ENCODE data around the gene PRCD.
"Not testable (repeated sequence)": the region's sequence is repeated elsewhere in the genome, so short reads cannot be mapped to it uniquely, and the experiment has no call there.

The PRCD gene

DNA sequence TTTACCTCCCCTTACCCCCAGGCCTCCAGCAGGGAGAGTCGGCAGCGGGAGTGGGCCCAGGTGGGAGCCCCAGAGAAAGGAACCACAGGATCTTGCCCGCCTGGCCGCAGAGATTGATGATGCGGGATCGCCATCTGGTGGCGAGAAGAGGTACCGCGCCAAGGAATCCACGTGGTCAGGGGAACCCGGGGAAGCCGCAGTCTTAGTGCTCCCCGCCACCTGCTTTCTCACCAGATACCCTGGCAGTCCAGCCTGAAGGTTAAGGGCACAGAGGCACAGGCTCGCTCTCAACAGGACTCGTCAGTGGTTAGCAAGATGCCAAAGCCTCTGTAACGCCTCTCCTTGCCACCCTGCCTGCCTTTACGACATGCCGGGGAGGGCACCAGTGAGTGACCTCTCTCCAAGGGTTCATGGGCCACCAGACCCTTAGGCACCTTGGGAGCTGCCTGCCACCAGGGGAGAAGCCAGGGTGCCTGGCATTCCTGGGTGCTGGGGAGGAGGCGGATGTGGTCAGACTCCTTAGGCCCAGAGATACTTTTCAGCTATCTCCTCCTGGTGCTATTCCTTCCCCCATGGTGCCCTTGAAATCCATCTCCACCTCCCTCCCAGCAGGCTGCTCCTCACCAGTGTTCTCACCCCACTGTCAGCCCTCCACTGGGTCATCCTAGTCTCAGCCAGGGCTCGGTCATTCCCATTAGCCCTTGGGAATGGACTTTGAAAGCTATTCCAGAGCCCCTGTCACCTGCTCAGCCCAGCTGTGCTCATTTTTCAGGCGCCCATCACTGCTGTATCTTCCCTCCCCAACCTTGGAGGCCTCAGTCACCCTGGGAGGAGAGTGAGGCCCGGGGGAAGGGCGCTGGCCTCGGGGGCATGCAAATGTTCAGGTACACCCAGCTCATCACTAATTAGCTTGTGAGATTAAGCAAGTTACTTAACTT lies 33.2 kb upstream of the PRCD start:
- TF ChIP-seq CTCF (IDR thresholded peaks at IDR 0.05) (peak; percentile 89), ZFX (IDR thresholded peaks at IDR 0.05; ENCODE audit: borderline replicate concordance) (no peak)
- H3K27ac ChIP-seq = no peak overlapping the region

DNA sequence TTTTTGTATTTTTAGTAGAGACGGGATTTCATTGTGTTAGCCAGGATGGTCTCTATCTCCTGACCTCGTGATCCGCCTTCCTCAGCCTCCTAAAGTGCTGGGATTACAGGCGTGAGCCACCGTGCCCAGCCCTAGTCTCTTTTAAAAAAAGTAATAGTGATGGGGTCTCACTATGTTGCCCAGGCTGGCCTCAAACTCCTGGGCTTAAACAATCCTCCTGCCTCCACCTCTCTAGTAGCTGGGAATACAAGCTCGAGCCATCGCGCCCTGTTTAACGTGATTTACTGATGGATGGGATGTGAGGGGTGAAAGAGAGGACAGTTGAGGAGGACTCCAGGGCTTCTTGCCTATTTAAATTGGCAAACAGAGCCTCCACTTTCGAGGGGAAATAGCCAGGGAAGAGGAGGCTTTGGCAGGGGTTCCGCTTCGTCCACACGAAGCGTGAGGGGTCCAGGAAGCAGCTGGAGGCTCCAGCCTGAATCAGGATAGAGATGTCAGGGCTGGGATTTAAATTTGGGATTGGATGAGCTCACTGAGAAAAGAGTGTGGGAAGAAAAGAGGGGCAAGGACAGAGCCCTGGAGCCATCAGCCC lies 31.3 kb upstream of the PRCD start:
- not testable (repeated sequence) for H3K27ac ChIP-seq

DNA sequence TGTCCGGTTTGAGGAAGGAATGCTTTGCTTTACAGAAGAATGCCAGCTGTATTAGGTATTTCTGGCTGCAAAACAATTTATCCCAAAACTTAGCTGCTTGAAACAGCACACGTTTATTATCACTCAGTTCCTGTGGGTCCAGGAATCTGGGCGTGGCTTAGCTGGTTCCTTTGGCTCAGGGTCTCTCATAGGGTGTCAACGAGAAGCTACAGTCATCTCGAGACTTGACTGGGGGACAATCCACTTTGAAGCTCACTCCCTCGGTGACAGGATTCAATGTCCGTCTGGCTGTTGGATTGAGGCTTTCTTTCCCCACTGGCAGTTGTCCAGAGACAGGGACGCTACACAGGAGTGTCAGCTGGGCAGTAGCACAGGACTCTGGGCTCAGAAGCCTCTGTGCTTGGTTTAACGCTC lies 29.0 kb upstream of the PRCD start:
- TF ChIP-seq CTCF (IDR thresholded peaks at IDR 0.05) = no peak
- TF ChIP-seq ZFX (IDR thresholded peaks at IDR 0.05; ENCODE audit: borderline replicate concordance) = no peak
- H3K27ac ChIP-seq = no peak overlapping the region

- H3K27ac ChIP-seq = no peak overlapping the region
- TF ChIP-seq CTCF (IDR thresholded peaks at IDR 0.05) (no peak), ZFX (IDR thresholded peaks at IDR 0.05; ENCODE audit: borderline replicate concordance) (no peak)
Observed at GRCh38 chr17:76511668-76512365, 28.0 kb upstream of the PRCD start.

DNA sequence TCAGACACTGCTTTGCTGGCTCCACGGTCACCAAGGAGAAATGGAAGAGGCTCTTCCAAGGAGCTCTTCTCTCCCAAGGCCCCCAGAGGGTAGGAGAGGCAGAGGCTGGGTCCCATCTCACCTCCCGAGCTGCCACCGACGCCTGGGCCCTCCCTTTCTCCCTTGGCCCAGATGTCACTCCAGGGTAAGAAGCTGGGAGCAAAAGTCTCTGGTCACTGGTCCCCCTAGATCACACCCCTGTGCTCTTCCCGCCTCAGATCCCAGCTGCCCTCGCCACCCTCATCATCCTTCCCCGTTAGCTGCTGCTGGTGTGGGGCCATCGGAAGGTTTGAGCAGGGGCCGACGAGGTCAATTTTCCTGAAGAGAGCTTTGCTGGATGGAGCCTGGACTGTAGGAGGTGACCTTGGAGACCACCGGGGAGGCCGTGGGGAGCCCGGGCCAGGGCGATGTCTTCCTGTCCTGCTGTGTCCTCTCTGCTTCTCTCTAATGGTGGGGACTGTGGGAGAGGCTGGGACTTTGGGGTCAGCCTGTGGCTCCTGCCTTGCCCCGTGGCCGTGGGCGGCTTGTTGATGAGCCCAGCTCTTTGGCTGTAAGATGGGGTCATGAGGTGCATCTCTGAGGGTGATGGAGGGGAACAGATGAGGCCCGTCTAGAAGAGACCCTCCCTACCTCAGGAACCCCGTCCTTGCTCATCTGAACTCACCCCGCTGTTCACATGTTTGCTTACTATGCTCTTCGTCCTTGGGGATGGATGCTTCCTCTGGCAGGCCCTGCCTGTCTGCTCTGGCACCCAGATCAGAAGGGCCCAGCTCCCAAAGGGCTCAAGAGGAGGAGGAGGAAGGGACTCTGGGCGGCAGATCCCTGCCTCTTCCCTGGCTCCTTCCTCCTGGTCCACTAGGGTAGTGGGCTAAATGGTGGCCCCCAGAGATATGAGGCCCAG lies 27.2 kb upstream of the PRCD start:
- no peak overlapping the region for H3K27ac ChIP-seq
- TF ChIP-seq ZFX (IDR thresholded peaks at IDR 0.05; ENCODE audit: borderline replicate concordance) (no peak), CTCF (IDR thresholded peaks at IDR 0.05) (no peak)

DNA sequence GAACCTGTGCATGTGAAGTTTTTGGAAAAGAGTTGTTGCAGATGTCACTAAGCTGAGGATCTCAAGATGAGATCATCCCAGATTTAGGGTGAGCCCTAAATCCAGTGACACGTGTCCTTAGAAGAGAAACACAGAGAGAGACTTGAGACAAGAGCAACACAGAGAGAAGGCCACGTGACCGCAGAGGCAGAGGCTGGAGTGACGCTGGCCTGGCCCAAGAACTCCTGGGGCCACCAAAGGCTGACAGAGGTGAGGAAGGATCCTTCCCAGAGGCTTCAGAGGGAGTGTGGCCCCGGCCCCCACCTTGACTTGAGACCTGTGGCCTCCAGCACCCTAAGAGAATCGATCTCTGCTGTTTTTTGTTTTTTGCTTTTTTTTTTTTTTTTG lies 26.5 kb upstream of the PRCD start:
- no peak overlapping the region for H3K27ac ChIP-seq
- TF ChIP-seq ZFX (IDR thresholded peaks at IDR 0.05; ENCODE audit: borderline replicate concordance) = no peak

DNA sequence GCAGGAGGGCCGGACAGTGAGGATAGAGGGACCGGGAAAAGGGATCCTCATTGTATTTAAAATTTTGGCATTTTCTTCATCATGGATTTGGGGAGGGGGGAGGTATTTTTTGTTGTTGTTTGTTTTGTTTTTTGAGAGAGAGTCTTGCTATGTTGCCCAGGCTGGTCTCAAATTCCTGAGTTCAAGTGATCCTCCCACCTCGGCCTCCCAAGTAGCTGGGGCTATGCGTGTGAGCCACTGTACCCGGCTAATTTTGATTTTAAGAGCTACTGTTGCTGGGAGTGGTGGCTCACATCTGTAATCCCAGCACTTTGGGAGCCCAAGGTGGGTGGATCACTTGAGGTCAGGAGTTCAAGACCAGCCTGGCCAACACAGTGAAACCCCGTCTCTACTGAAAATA lies 25.5 kb upstream of the PRCD start:
- not testable (repeated sequence) for H3K27ac ChIP-seq

GRCh38 chr17:76515274-76515949 lies 24.4 kb upstream of the PRCD start:
- no peak overlapping the region for H3K27ac ChIP-seq
- TF ChIP-seq ZFX (IDR thresholded peaks at IDR 0.05; ENCODE audit: borderline replicate concordance) (no peak), CTCF (IDR thresholded peaks at IDR 0.05) (no peak)

All from 22Rv1 (cell line).